ENCODE data around the gene BLNK. TPM values are rescaled to one million over a fixed set of nuclear protein-coding genes. Genes with fewer than 3 reads are reported as not detected.
"Not testable (repeated sequence)": the region's sequence is repeated elsewhere in the genome, so short reads cannot be mapped to it uniquely, and the experiment has no call there.

The BLNK gene
- 0.73 TPM for total RNA-seq
- long read RNA-seq, partial matches to known transcripts = 1 of 2 reads
- long read RNA-seq, other reads (novel, unspliced or antisense) = 0 of 2 reads

- DNase-seq = peak; percentile 78
Measured at GRCh38 chr10:96271016-96271815, at the start of gene BLNK. BLNK (minus strand) TSS chr10:96271569; CDS start chr10:96271398, 171 bp downstream.

GRCh38 chr10:96319754-96320474 is 48.5 kb upstream of the BLNK start:
- ATAC-seq (ENCODE audit: poor library complexity) (no peak), DNase-seq (no peak)
- intact Hi-C loops (cut with DNase I) = no loop called here

More at GRCh38 chr10:96271016-96271815, at the start of gene BLNK:
- intact Hi-C loops (cut with DNase I) = no loop called here
- peak; percentile 83 for ATAC-seq (ENCODE audit: poor library complexity)

GRCh38 chr10:96317067-96317833 is 45.9 kb upstream of the BLNK start:
- ATAC-seq (ENCODE audit: poor library complexity) = no peak

GRCh38 chr10:96313344-96313743 is 42.0 kb upstream of the BLNK start:
- intact Hi-C loops (cut with DNase I) = no loop called here
- no peak for ATAC-seq (ENCODE audit: poor library complexity)
- no peak for DNase-seq

More at GRCh38 chr10:96317067-96317833, 45.9 kb upstream of the BLNK start:
- intact Hi-C loops (cut with DNase I) = no loop called here
- no peak for DNase-seq

GRCh38 chr10:96311180-96311715 is 39.9 kb upstream of the BLNK start:
- DNase-seq (no peak), ATAC-seq (ENCODE audit: poor library complexity) (peak; percentile 52)
- intact Hi-C loops (cut with DNase I) = no loop called here

- ATAC-seq (ENCODE audit: poor library complexity) = no peak
- DNase-seq = no peak
Measured at GRCh38 chr10:96310321-96310669, 38.9 kb upstream of the BLNK start.

GRCh38 chr10:96309628-96310320 is 38.4 kb upstream of the BLNK start:
- no peak for DNase-seq
- intact Hi-C loops (cut with DNase I) = no loop called here
- no peak for ATAC-seq (ENCODE audit: poor library complexity)

More at GRCh38 chr10:96310321-96310669, 38.9 kb upstream of the BLNK start:
- intact Hi-C loops (cut with DNase I) = no loop called here

GRCh38 chr10:96308854-96309253 is 37.5 kb upstream of the BLNK start:
- intact Hi-C loops (cut with DNase I); ATAC-seq (ENCODE audit: poor library complexity); DNase-seq: not testable (repeated sequence)

GRCh38 chr10:96306516-96306915 is 35.1 kb upstream of the BLNK start:
- intact Hi-C loops (cut with DNase I) = no loop called here
- ATAC-seq (ENCODE audit: poor library complexity) = peak; percentile 81
- peak; percentile 73 for DNase-seq

- intact Hi-C loops (cut with DNase I) = no loop called here
- no peak for ATAC-seq (ENCODE audit: poor library complexity)
- no peak for DNase-seq
Measured at GRCh38 chr10:96305019-96305418, 33.6 kb upstream of the BLNK start.

- ATAC-seq (ENCODE audit: poor library complexity) (no peak), DNase-seq (no peak)
- intact Hi-C loops (cut with DNase I) = no loop called here
Measured at GRCh38 chr10:96304230-96304629, 32.9 kb upstream of the BLNK start, which contains the start of gene DNTT. DNTT (plus strand) TSS chr10:96304434; CDS start chr10:96304498, 64 bp downstream.

- no peak for ATAC-seq (ENCODE audit: poor library complexity)
- intact Hi-C loops (cut with DNase I) = no loop called here
Measured at GRCh38 chr10:96301616-96302015, 30.2 kb upstream of the BLNK start.

GRCh38 chr10:96299383-96299782 is 28.0 kb upstream of the BLNK start:
- no peak for ATAC-seq (ENCODE audit: poor library complexity)

More at GRCh38 chr10:96301616-96302015, 30.2 kb upstream of the BLNK start:
- DNase-seq = no peak

GRCh38 chr10:96298362-96298761 is 27.0 kb upstream of the BLNK start:
- peak; percentile 66 for ATAC-seq (ENCODE audit: poor library complexity)
- no peak for DNase-seq
- intact Hi-C loops (cut with DNase I) = loop anchor here (5.0 kb wide), 1 partner anchor 281 kb away; no protein-coding TSS in a partner anchor

More at GRCh38 chr10:96299383-96299782, 28.0 kb upstream of the BLNK start:
- intact Hi-C loops (cut with DNase I) = loop anchor here (5.0 kb wide), 1 partner anchor 282 kb away; no protein-coding TSS in a partner anchor
- no peak for DNase-seq

- ATAC-seq (ENCODE audit: poor library complexity) (no peak), DNase-seq (no peak)
- intact Hi-C loops (cut with DNase I) = loop anchor here (5.0 kb wide), 1 partner anchor 280 kb away; no protein-coding TSS in a partner anchor
Measured at GRCh38 chr10:96297486-96297885, 26.1 kb upstream of the BLNK start.

- intact Hi-C loops (cut with DNase I) = loop anchor here (2.0 to 5.0 kb wide), 2 partner anchors 67 to 278 kb away; no protein-coding TSS in a partner anchor
- DNase-seq (no peak), ATAC-seq (ENCODE audit: poor library complexity) (no peak)
Measured at GRCh38 chr10:96295475-96295874, 24.1 kb upstream of the BLNK start.

GRCh38 chr10:96292971-96293920 is 21.9 kb upstream of the BLNK start:
- intact Hi-C loops (cut with DNase I) = no loop called here
- DNase-seq = no peak
- ATAC-seq (ENCODE audit: poor library complexity) = peak; percentile 92
